GM19023 (cell line): Measurements from ENCODE around the gene STK33.

Experiments used
- ATAC-seq: cut with Tn5 transposase; IDR thresholded peaks from one replicate; pipeline ENCODE4 v1.9.1; 2021; ENCODE audit warnings: mild to moderate bottlenecking, moderate library complexity; ENCODE audit not compliant: unreplicated experiment

Gene STK33

GRCh38 chr11:8604078-8604723 lies 10.2 kb upstream of the STK33 start:
- peak; percentile 77 for ATAC-seq

- no peak for ATAC-seq
These were observed 9.7 kb upstream of the STK33 start for GRCh38 chr11:8603696-8604077.

GRCh38 chr11:8601376-8602133 lies 7.5 kb upstream of the STK33 start:
- ATAC-seq = no peak

- ATAC-seq = no peak
These were observed 4.5 kb upstream of the STK33 start for GRCh38 chr11:8598506-8598905.

GRCh38 chr11:8597182-8597581 lies 3.2 kb upstream of the STK33 start:
- no peak for ATAC-seq

- no peak for ATAC-seq
These were observed 2.5 kb upstream of the STK33 start for GRCh38 chr11:8596504-8597046.

- ATAC-seq = peak; percentile 27
These were observed 573 bp downstream of the STK33 start for GRCh38 chr11:8593455-8593854.

GRCh38 chr11:8587915-8588314 lies 6.1 kb downstream of the STK33 start:
- no peak for ATAC-seq

- ATAC-seq = no peak
These were observed 7.2 kb downstream of the STK33 start for GRCh38 chr11:8586805-8587204.

- ATAC-seq = no peak
These were observed 7.8 kb downstream of the STK33 start for GRCh38 chr11:8586184-8586583.

GRCh38 chr11:8584511-8584910 lies 9.5 kb downstream of the STK33 start:
- ATAC-seq = no peak

GRCh38 chr11:8584082-8584481 lies 9.9 kb downstream of the STK33 start:
- ATAC-seq = no peak

- ATAC-seq = no peak
These were observed 12.7 kb downstream of the STK33 start for GRCh38 chr11:8581300-8581699.

- no peak for ATAC-seq
These were observed 16.0 kb downstream of the STK33 start for GRCh38 chr11:8577791-8578581.

- ATAC-seq = no peak
These were observed 19.2 kb downstream of the STK33 start for GRCh38 chr11:8574798-8575197.

GRCh38 chr11:8573777-8574176 lies 20.3 kb downstream of the STK33 start:
- no peak for ATAC-seq

GRCh38 chr11:8567602-8568198 lies 26.3 kb downstream of the STK33 start:
- ATAC-seq = no peak

- ATAC-seq = no peak
These were observed 27.3 kb downstream of the STK33 start for GRCh38 chr11:8566613-8567210.

- no peak for ATAC-seq
These were observed 29.5 kb downstream of the STK33 start for GRCh38 chr11:8564526-8564925.

GRCh38 chr11:8561461-8561860 lies 32.6 kb downstream of the STK33 start:
- ATAC-seq = no peak

GRCh38 chr11:8558436-8558835 lies 35.6 kb downstream of the STK33 start:
- ATAC-seq = no peak
